Heart right ventricle (tissue), 16 donors: ENCODE measurements around the gene FCAMR. TPM values are rescaled to one million over a fixed set of nuclear protein-coding genes. Genes with fewer than 3 reads are reported as not detected.

Experiments
- ATAC-seq, 8 donors: fragments of 200-7000 bp; cut with Tn5 transposase; one replicate each; pipeline ENCODE4 v1.9.1; 2020; ENCODE audit warnings: mild to moderate bottlenecking in 8 of 8, moderate library complexity in 8 of 8, moderate number of reproducible peaks in 1 of 8
- DNase-seq, 2 donors: peaks; one replicate each; pipeline ENCODE4 v3.0.0-alpha.2; 2020
- H3K27ac ChIP-seq, 10 donors: fragments of 200-600 bp; sonication (generic) in 2 of 10; one replicate each; pipeline versions ENCODE4 v1.5.0 to v1.8.0; 2020 to 2022; ENCODE audit warnings: mild to moderate bottlenecking in 3 of 10
- H3K27me3 ChIP-seq, 7 donors: fragments of 200-600 bp; one replicate each; pipeline ENCODE4 v1.8.0; 2021 to 2022; ENCODE audit warnings: mild to moderate bottlenecking in 2 of 7
- H3K36me3 ChIP-seq, 9 donors: fragments of 200-600 bp; sonication (generic) in 1 of 9; one replicate each; pipeline versions ENCODE4 v1.5.0 to v1.8.0; 2020 to 2022; ENCODE audit warnings: mild to moderate bottlenecking in 2 of 9
- H3K4me1 ChIP-seq, 9 donors: fragments of 200-600 bp; sonication (generic) in 1 of 9; one replicate each; pipeline versions ENCODE4 v1.5.0 to v1.8.0; 2020 to 2022; ENCODE audit warnings: mild to moderate bottlenecking in 4 of 9
- H3K4me3 ChIP-seq, 10 donors: fragments of 200-600 bp; sonication (generic) in 2 of 10; one replicate each; pipeline versions ENCODE4 v1.5.0 to v1.8.0; 2020 to 2022; ENCODE audit warnings: mild to moderate bottlenecking in 7 of 10, moderate library complexity in 2 of 10
- H3K9me3 ChIP-seq, 11 donors: fragments of 200-600 bp in 10 of 11; sonication (generic) in 2 of 11; one replicate each; pipeline versions ENCODE4 v1.5.0 to v1.8.0; 2013 to 2022; ENCODE audit warnings: mild to moderate bottlenecking in 2 of 11, control low read depth in 1 of 11, moderate library complexity in 1 of 11
- WGBS, 2 donors: extraction: QIAGEN DNeasy Blood & Tissue Kit; methylation state at CpG; one replicate each; pipeline ENCODE4 v1.1.7; 2013; ENCODE audit warnings: inconsistent platforms in 1 of 2; 5-methylcytosine and 5-hydroxymethylcytosine counted together
- intact Hi-C, 10 donors: fragments of 100-400 bp; cut with DNase I; formaldehyde crosslinking; loops; one replicate each; pipeline versions ENCODE4 v1.11.1 to v1.14.2; 2022
- polyA plus RNA-seq, 2 donors: library from polyadenylated mRNA; stranded (reverse); fragments of 200-250 nt; gene quantifications; one replicate each; pipeline ENCODE4 v1.2.3, GENCODE V29; 2013
- total RNA-seq, 10 donors: library from RNA; stranded (reverse); fragmentation: NEBNext Ultra II Directional in 3 of 10; extraction: Animal tissue kit (Norgen Biotek cat#: 25700) in 3 of 10; gene quantifications; one replicate each; pipeline versions ENCODE4 v1.2.1 to v1.2.4, GENCODE V29; 2021 to 2023
- TF ChIP-seq, protein P1 (sequence below), 9 donors: fragments of 200-600 bp; sonication (generic) in 2 of 9; IDR thresholded peaks; one replicate each; pipeline versions ENCODE4 v1.5.0 to v1.8.0; 2021 to 2022; ENCODE audit warnings: antibody characterized with exemption in 9 of 9, mild to moderate bottlenecking in 5 of 9, moderate library complexity in 1 of 9
- donor health status: Arrhythmogenic right ventricular cardiomyopathy.
- donor health status: ischemic (EF 13 %, LVEDD 7.1; RV severe dilation, severe dysfunction).
- donor health status: healthy with polysubstance abuse.
- donor health status: DM: no; HTN: yes; CAD: no.
- donor health status: DM: no; HTN: no; CAD: no.
- donor health status: ischemic (EF 25% LVEDD 6.9; RV normal size, moderate dysfunction).
- donor health status: ischemic (EF 25% LVEDD 5.7; RV mildly dilated, moderate dysfunction).
- donor health status: healthy.
- donor health status: DM: yes; HTN: yes; CAD: no.
- donor health status: Ischemic cardiomyopathy.
- donor health status: ischemic (EF 35%, LVEDD 5.7; RV mildly dilated, moderate dysfunction).
- donor health status: nonischemic (EF 11% LVEDD 7.7; RV severe dilation, severe dysfunction).
- donor health status: DM: yes; HTN: yes; CAD: no.
- donor health status: PGD.
- donor health status: ischemic (EF 29% LVEDD 5.4; RV normal size, mild dysfunction).
- donor health status: nonischemic (EF 23%, LVEDD 6.1; RV moderate dilation, normal function).

Gene FCAMR
- total and polyA plus RNA-seq, 12 donors: not detected

GRCh38 chr1:207017615-207018559, 47.6 kb upstream of the FCAMR start:
- H3K4me1 ChIP-seq: peaks cover 0 to 27% (median 11%) of the 10 kb centered on the region in 9 donors
- DNase-seq (peak in 1 of 2 donors; percentile 16), ATAC-seq (peak in 7 of 8 donors; percentile 14 to 70 (median 55))
- WGBS, 2 donors: 60 to 70% methylated on average over 7 of the region's 7 CpGs
- H3K4me3 ChIP-seq: no peak overlapping the region
- intact Hi-C loops: no loop called here
- no peak overlapping the region for H3K27ac ChIP-seq
- TF ChIP-seq, protein P1, sequence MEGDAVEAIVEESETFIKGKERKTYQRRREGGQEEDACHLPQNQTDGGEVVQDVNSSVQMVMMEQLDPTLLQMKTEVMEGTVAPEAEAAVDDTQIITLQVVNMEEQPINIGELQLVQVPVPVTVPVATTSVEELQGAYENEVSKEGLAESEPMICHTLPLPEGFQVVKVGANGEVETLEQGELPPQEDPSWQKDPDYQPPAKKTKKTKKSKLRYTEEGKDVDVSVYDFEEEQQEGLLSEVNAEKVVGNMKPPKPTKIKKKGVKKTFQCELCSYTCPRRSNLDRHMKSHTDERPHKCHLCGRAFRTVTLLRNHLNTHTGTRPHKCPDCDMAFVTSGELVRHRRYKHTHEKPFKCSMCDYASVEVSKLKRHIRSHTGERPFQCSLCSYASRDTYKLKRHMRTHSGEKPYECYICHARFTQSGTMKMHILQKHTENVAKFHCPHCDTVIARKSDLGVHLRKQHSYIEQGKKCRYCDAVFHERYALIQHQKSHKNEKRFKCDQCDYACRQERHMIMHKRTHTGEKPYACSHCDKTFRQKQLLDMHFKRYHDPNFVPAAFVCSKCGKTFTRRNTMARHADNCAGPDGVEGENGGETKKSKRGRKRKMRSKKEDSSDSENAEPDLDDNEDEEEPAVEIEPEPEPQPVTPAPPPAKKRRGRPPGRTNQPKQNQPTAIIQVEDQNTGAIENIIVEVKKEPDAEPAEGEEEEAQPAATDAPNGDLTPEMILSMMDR (IDR thresholded peaks at IDR 0.05): no peak
- no peaks in the 10 kb centered on the region for H3K9me3 ChIP-seq
- no peaks in the 10 kb centered on the region for H3K36me3 ChIP-seq
- H3K27me3 ChIP-seq: no peaks in the 10 kb centered on the region

GRCh38 chr1:207015791-207016190, 45.5 kb upstream of the FCAMR start:
- intact Hi-C loops: no loop called here
- no peak overlapping the region for H3K4me3 ChIP-seq
- H3K9me3 ChIP-seq: no peaks in the 10 kb centered on the region
- peaks cover 0 to 11% (median 0%) of the 10 kb centered on the region in 9 donors for H3K4me1 ChIP-seq
- TF ChIP-seq, protein P1 (IDR thresholded peaks at IDR 0.05): no peak
- peaks cover 0 to 6% (median 0%) of the 10 kb centered on the region in 7 donors for H3K27me3 ChIP-seq
- no peak for DNase-seq
- no peaks in the 10 kb centered on the region for H3K36me3 ChIP-seq
- no peak for ATAC-seq
- H3K27ac ChIP-seq: no peak overlapping the region
- 86 to 93% methylated on average over 3 of the region's 3 CpGs for WGBS, 2 donors

DNA sequence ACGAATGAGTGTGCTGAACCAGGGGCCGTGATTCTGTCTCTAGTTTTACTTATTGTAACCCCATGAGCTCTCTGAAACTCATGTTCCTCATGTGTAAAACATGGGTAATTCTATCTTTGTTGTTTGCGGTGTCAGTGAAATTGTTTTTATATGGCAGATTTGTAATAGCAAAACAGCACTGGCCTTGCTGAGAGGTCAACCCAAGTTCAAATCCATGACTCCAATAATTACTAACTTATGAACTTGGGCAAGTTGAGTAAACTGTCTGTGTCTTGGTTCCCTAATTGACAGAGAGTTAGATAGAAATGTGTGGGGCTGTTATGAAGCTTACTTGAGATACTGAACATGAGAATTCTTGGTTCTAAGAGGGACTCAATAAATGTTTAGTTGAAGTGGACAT, 44.5 kb upstream of the FCAMR start:
- Histone ChIP-seq H3K9me3 (no peaks in the 10 kb centered on the region), H3K36me3 (no peaks in the 10 kb centered on the region), H3K4me1 (peaks cover 0 to 11% (median 0%) of the 10 kb centered on the region in 9 donors), H3K27me3 (peaks cover 0 to 6% (median 0%) of the 10 kb centered on the region in 7 donors), H3K4me3 (no peak overlapping the region), H3K27ac (no peak overlapping the region)
- intact Hi-C loops: no loop called here
- TF ChIP-seq, protein P1 (IDR thresholded peaks at IDR 0.05): no peak
- 88 to 96% methylated on average over 3 of the region's 3 CpGs for WGBS, 2 donors
- ATAC-seq: no peak
- no peak for DNase-seq

GRCh38 chr1:207013321-207014085, 43.2 kb upstream of the FCAMR start:
- WGBS, 2 donors: 66 to 73% methylated on average over 6 of the region's 6 CpGs
- peaks cover 0 to 11% (median 0%) of the 10 kb centered on the region in 9 donors for H3K4me1 ChIP-seq
- intact Hi-C loops: no loop called here
- no peaks in the 10 kb centered on the region for H3K9me3 ChIP-seq
- TF ChIP-seq, protein P1 (IDR thresholded peaks at IDR 0.05): no peak
- no peak for DNase-seq
- H3K27ac ChIP-seq: no peak overlapping the region
- ATAC-seq: no peak
- H3K36me3 ChIP-seq: no peaks in the 10 kb centered on the region
- no peak overlapping the region for H3K4me3 ChIP-seq
- H3K27me3 ChIP-seq: peaks cover 0 to 6% (median 0%) of the 10 kb centered on the region in 7 donors
